Heart left ventricle (tissue), 16 donors: ENCODE data around the gene CYP51A1. TPM values are rescaled to one million over a fixed set of nuclear protein-coding genes. Genes with fewer than 3 reads are reported as not detected.
"Not testable (repeated sequence)": the region's sequence is repeated elsewhere in the genome, so short reads cannot be mapped to it uniquely, and the experiment has no call there.

Experiments used
- ATAC-seq, 4 donors: fragments of 200-7000 bp; cut with Tn5 transposase; one replicate each; pipeline ENCODE4 v1.9.1; 2020 to 2022; ENCODE audit warnings: moderate library complexity in 4 of 4, mild to moderate bottlenecking in 3 of 4, moderate number of reproducible peaks in 1 of 4
- DNase-seq, 5 donors: peaks; one replicate each; pipeline ENCODE4 v3.0.0-alpha.2; 2020
- H3K27ac ChIP-seq, 12 donors: fragments of 200-600 bp; sonication (generic) in 4 of 12; one replicate each; pipeline versions ENCODE4 v1.5.0 to v1.8.0; 2016 to 2022; ENCODE audit warnings: mild to moderate bottlenecking in 2 of 12
- H3K27me3 ChIP-seq, 9 donors: fragments of 200-600 bp; sonication (generic) in 2 of 9; one replicate each; pipeline versions ENCODE4 v1.5.1 to v1.8.0; 2016 to 2022; ENCODE audit warnings: mild to moderate bottlenecking in 3 of 9
- H3K36me3 ChIP-seq, 9 donors: fragments of 200-600 bp; sonication (generic) in 2 of 9; one replicate each; pipeline versions ENCODE4 v1.5.0 to v1.8.0; 2018 to 2022; ENCODE audit warnings: mild to moderate bottlenecking in 2 of 9
- H3K4me1 ChIP-seq, 12 donors: fragments of 200-600 bp; sonication (generic) in 4 of 12; one replicate each; pipeline versions ENCODE4 v1.5.0 to v1.8.0; 2016 to 2022; ENCODE audit warnings: mild to moderate bottlenecking in 3 of 12
- H3K4me3 ChIP-seq, 12 donors: fragments of 200-600 bp; sonication (generic) in 4 of 12; one replicate each; pipeline versions ENCODE4 v1.5.0 to v1.8.0; 2017 to 2022; ENCODE audit warnings: mild to moderate bottlenecking in 9 of 12, moderate library complexity in 4 of 12
- H3K9me3 ChIP-seq, 12 donors: fragments of 200-600 bp; sonication (generic) in 4 of 12; one replicate each; pipeline versions ENCODE4 v1.5.0 to v1.8.0; 2016 to 2022; ENCODE audit warnings: mild to moderate bottlenecking in 1 of 12
- CTCF ChIP-seq, 12 donors: fragments of 200-600 bp; sonication (generic) in 4 of 12; IDR thresholded peaks; one replicate each; pipeline versions ENCODE4 v1.5.0 to v1.8.0; 2018 to 2022; ENCODE audit warnings: antibody characterized with exemption in 12 of 12, mild to moderate bottlenecking in 5 of 12
- POLR2A ChIP-seq, 2 donors: fragments of 450-650 bp; IDR thresholded peaks; one replicate each; pipeline ENCODE4 v1.6.1; 2017; ENCODE audit warnings: antibody characterized with exemption in 2 of 2, mild to moderate bottlenecking in 2 of 2, moderate library complexity in 2 of 2
- WGBS, 4 donors: extraction: QIAGEN DNeasy Blood & Tissue Kit in 2 of 4; methylation state at CpG; one replicate each; pipeline versions ENCODE4 v1.1.5 to v1.1.7; 2013 to 2018; 5-methylcytosine and 5-hydroxymethylcytosine counted together
- intact Hi-C, 10 donors: fragments of 100-400 bp; cut with DNase I; formaldehyde crosslinking; loops; one replicate each; pipeline versions ENCODE4 v1.11.1 to v1.14.2; 2022
- long read RNA-seq, 3 donors: library from polyadenylated mRNA; unstranded; transcript quantifications; one replicate each; pipeline ENCODE4 v2.0.0, GENCODE V29; 2020 to 2021
- polyA plus RNA-seq, 2 donors: library from polyadenylated mRNA; stranded (reverse); fragments of 200-250 nt; gene quantifications; one replicate each; pipeline ENCODE4 v1.2.3, GENCODE V29; 2013
- total RNA-seq, 9 donors: library from RNA; depleted of rRNA in 2 of 9; stranded (reverse); fragments of >200 nt in 2 of 9; fragmentation: NEBNext Ultra II Directional in 3 of 9; extraction: Animal tissue kit (Norgen Biotek cat#: 25700) in 3 of 9; gene quantifications; one replicate each; pipeline versions ENCODE4 v1.1.0 to v1.2.4, GENCODE V29; 2016 to 2023
- donor health status: ischemic (EF 13 %, LVEDD 7.1; RV severe dilation, severe dysfunction).
- donor health status: healthy with polysubstance abuse.
- donor health status: DM: no; HTN: yes; CAD: no.
- donor health status: DM: no; HTN: no; CAD: no.
- donor health status: ischemic (EF 25% LVEDD 6.9; RV normal size, moderate dysfunction).
- donor health status: ischemic (EF 25% LVEDD 5.7; RV mildly dilated, moderate dysfunction).
- donor health status: healthy.
- donor health status: DM: yes; HTN: yes; CAD: no.
- donor health status: ischemic (EF 35%, LVEDD 5.7; RV mildly dilated, moderate dysfunction).
- donor health status: nonischemic (EF 11% LVEDD 7.7; RV severe dilation, severe dysfunction).
- donor health status: DM: yes; HTN: yes; CAD: no.
- donor health status: PGD.
- donor health status: ischemic (EF 29% LVEDD 5.4; RV normal size, mild dysfunction).
- donor health status: nonischemic (EF 23%, LVEDD 6.1; RV moderate dilation, normal function).

Gene CYP51A1
- total RNA-seq (10 to 100 TPM; 16.6 to 42.2 (median 32.7) TPM), polyA plus RNA-seq (10 to 100 TPM in 1 of 2 donors, 1 to 10 TPM in 1; 6.7 to 45.9 TPM)
- long read RNA-seq, donor 1, transcript CYP51A1-201 (10 exons, 3,210 nt): major isoform, 36 of 42 reads
- long read RNA-seq, donor 1, partial matches to known transcripts: 0 of 42 reads
- long read RNA-seq, donor 1, other reads (novel, unspliced or antisense): 2 of 42 reads
- long read RNA-seq, donor 2, transcript CYP51A1-201 (10 exons, 3,210 nt): major isoform, 223 of 248 reads
- long read RNA-seq, donor 2, transcript CYP51A1-203 (10 exons, 1,729 nt): minor isoform, 13 of 248 reads
- long read RNA-seq, donor 2, partial matches to known transcripts: 7 of 248 reads
- long read RNA-seq, donor 2, other reads (novel, unspliced or antisense): 5 of 248 reads
- long read RNA-seq, donor 3, transcript CYP51A1-201 (10 exons, 3,210 nt): major isoform, 104 of 115 reads
- long read RNA-seq, donor 3, partial matches to known transcripts: 4 of 115 reads
- long read RNA-seq, donor 3, other reads (novel, unspliced or antisense): 5 of 115 reads

DNA sequence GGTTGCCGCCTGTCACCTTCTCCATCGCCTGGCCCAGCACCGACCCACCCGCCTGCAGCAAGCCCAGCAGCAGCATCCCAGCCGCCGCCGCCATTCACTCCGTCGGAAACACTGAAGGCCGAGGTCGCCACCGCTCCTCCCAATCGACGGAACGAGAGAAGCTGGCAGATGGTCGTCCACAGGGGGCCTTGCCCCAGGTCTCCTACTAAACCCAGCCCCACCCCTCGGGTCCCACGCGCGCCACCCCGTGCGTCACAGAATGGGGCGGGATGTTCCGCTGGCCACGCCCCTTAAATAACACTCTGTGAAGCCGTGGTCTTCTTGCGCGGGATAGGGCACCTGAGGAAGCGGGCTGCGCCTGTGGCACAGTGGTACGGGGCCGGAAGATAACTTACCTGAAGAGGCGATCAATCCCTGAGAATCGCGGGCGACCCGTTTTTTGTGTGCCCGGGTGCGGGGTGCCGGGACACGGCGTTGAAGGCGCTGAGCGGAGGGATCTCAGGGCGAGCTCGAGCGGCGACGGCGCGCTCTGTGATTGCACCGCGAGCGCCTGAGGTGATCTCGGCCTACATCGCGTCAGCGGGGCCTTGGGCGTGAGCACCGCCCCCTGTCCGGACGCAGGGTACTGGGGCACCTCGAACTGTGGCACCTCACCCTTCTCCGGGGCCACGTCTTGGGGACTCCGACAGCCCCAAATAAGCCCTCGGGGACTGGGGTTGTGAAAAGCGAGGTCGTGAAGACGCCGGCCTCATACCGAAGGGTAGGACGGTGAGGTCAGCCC lies at the start of gene CYP51A1:
TSS of gene CYP51A1 (minus strand) at position 207 of the 781 bp plus-strand sequence. CDS start at position 94, 113 bp downstream.
- peak; percentile 40 to 64 for TF ChIP-seq POLR2A (IDR thresholded peaks at IDR 0.05)
- peak in 4 of 12 donors; percentile 8 to 38 (median 22) for TF ChIP-seq CTCF (IDR thresholded peaks at IDR 0.05)
- peak; percentile 93 to 95 (median 94) for DNase-seq

DNA sequence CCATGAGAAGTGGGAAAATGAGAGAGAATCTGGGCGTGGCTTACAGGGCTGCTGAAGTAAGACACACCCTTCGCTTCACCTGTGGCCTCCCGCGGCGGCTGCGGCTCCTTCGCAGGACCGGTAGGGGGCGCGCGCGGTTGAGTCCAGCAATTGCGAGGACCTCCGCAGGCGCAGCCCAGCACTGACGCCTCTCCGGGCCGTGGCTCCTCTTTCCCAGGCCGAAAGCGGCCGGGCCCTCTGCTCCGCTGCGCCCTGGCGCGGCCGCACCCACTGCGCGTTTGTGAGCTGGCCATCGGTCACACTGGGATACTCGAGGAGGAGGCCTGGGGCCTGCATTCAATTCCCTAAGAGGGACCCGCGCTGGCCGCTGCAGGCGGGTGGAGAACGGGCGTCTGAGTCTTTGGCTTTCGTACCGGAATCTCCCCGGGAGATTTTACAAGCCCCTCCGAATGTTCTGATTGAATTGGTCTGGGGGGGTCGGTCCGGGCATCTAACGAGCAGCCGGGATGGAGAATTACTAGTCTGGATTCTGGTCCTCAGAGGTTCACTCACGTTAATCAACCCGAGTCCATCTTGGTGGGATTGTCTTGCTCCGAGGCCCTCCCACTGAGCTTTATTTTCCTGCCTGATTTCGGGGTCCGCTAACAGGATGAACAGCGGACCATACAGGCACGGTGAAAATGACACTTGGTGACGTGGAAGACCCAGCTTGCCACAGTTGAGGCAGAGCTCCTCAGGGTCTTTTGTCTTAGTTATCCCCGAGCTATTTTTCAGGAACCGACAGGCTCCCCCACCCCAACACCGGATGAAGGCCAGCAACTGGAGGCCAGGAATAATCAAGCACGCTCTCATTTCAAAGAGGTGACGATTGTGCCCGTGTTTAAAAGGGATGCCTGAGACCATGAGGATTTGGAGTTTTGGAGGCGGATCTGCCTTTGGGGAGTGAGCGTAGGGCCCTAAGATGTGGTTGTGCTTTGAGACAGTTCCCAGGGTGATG lies 44.9 kb upstream of the CYP51A1 start, which contains the start of gene LRRD1:
TSS of gene LRRD1 (minus strand) at position 215 of the 997 bp plus-strand sequence. CDS start 13,940 bp downstream, outside the sequence.
- DNase-seq: peak; percentile 82 to 94 (median 87)
- TF ChIP-seq CTCF (IDR thresholded peaks at IDR 0.05): peak; percentile 95 to 100 (median 98)
- no peak for TF ChIP-seq POLR2A (IDR thresholded peaks at IDR 0.05)
- peaks cover 0 to 11% (median 0%) of the 10 kb centered on the region in 12 donors for H3K9me3 ChIP-seq
- H3K27ac ChIP-seq: peak within 1 kb of the TSS in 11 of 12 donors; percentile 10 to 85 (median 70)
- H3K4me1 ChIP-seq: peaks cover 0 to 9% (median 0%) of the 10 kb centered on the region in 12 donors
- 8 to 23% (median 13%) methylated on average over 19 to 60 of the region's 60 CpGs for WGBS, 4 donors
- H3K4me3 ChIP-seq: peak within 1 kb of the TSS; percentile 16 to 67 (median 60)
- no peaks in the 10 kb centered on the region for H3K27me3 ChIP-seq
- no peaks in the 10 kb centered on the region for H3K36me3 ChIP-seq
- ATAC-seq: peak; percentile 91 to 99 (median 98)
- intact Hi-C loops: loop anchor here in 6 of 10 donors (2.0 to 10.0 kb wide), 3 partner anchors 266 to 268 kb away; partner anchors contain the start of gene GATAD1 (in 6 of the 6)

More for the DNA sequence above, at the start of gene CYP51A1:
- ATAC-seq: peak; percentile 95 to 98 (median 98)
- H3K27ac ChIP-seq: peak within 1 kb of the TSS; percentile 62 to 97 (median 96)
- intact Hi-C loops: loop anchor here in 4 of 10 donors (5.0 kb wide), 4 partner anchors 113 to 318 kb away; partner anchors contain the start of genes AKAP9 (in 1 of the 4), ANKIB1 (in 1 of the 4), GATAD1 (in 1 of the 4) and KRIT1 (in 1 of the 4)
- H3K9me3 ChIP-seq: no peaks in the 10 kb centered on the region
- peaks cover 0 to 20% (median 10%) of the 10 kb centered on the region in 9 donors for H3K36me3 ChIP-seq
- H3K27me3 ChIP-seq: no peaks in the 10 kb centered on the region
- H3K4me1 ChIP-seq: peaks cover 0 to 26% (median 16%) of the 10 kb centered on the region in 12 donors
- peak within 1 kb of the TSS; percentile 72 to 99 (median 94) for H3K4me3 ChIP-seq
- WGBS, 4 donors: 0 to 1% (median 1%) methylated on average over 22 to 73 of the region's 73 CpGs

- no peak overlapping the region for H3K4me3 ChIP-seq
- no peaks in the 10 kb centered on the region for H3K36me3 ChIP-seq
- no peak for ATAC-seq
- H3K9me3 ChIP-seq: no peaks in the 10 kb centered on the region
- DNase-seq: no peak
- intact Hi-C loops: loop anchor here in 5 of 10 donors (5.0 to 10.0 kb wide), 2 partner anchors 267 to 270 kb away; partner anchors contain the start of gene GATAD1 (in 5 of the 5)
- no peaks in the 10 kb centered on the region for H3K27me3 ChIP-seq
- peaks cover 0 to 9% (median 0%) of the 10 kb centered on the region in 12 donors for H3K4me1 ChIP-seq
- TF ChIP-seq CTCF (IDR thresholded peaks at IDR 0.05) (no peak), POLR2A (IDR thresholded peaks at IDR 0.05) (no peak)
- no peak overlapping the region for H3K27ac ChIP-seq
Measured at GRCh38 chr7:92177362-92177761, 43.1 kb upstream of the CYP51A1 start.

DNA sequence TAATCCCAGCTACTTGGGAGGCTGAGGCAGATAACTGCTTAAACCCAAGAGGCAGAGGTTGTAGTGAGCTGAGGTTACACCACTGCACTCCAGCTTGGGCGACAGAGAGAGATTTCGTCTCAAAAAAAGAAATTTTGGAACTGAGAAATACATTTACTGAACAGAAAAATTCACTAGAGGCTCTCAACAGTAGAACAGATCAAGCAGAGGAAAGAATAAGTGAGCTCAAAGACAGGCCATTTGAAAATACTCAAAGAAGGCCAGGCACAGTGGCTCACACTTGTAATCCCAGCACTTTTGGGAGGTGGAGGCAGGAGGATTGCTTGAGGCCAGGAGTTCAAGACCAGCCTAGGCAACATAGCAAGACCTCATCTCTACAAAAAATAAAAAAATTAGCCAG lies 35.3 kb upstream of the CYP51A1 start:
- DNase-seq, ATAC-seq, H3K4me1 ChIP-seq, H3K36me3 ChIP-seq, H3K27ac ChIP-seq, intact Hi-C loops, H3K27me3 ChIP-seq, H3K4me3 ChIP-seq: not testable (repeated sequence)
- 73 to 84% (median 80%) methylated on average over 2 of the region's 2 CpGs for WGBS, 4 donors
- H3K9me3 ChIP-seq: peaks cover 0 to 12% (median 2%) of the 10 kb centered on the region in 12 donors
